H1 (cell line): ENCODE measurements around the gene STX5. TPM values are rescaled to one million over a fixed set of nuclear protein-coding genes. Genes with fewer than 3 reads are reported as not detected.

ENCODE experiments used
- CTCF ChIA-PET: fragments of 300-600 bp; sonication (Branson Sonifier 250); formaldehyde crosslinking; loops from one replicate; lab custom pipeline; 2021; ENCODE audit not compliant: partially characterized antibody; lab: Charles Lee
- POLR2A ChIA-PET: fragments of 300-600 bp; sonication (Branson Sonifier 250); formaldehyde crosslinking; loops from one replicate; lab custom pipeline; 2021; ENCODE audit warnings: inconsistent platforms; ENCODE audit not compliant: partially characterized antibody; lab: Charles Lee
- DNase-seq, 2 experiments: peaks; one replicate each; pipeline versions ENCODE4 v3.0.0 to v3.0.0-alpha.2; 2010 to 2022; ENCODE audit warnings: low spot score in 2 of 2, low read depth in 1 of 2, mixed read lengths in 1 of 2
- FAIRE-seq: peaks from 2 replicates; lab custom pipeline; 2011; peaks lifted over from hg19 to GRCh38; lab: Jason Lieb, UNC
- H2AFZ ChIP-seq: 2 replicates; pipeline ENCODE4 v1.8.1; 2012; ENCODE audit warnings: low read length, inconsistent platforms
- H2AK5ac ChIP-seq: 2 replicates; pipeline ENCODE4 v1.6.1; 2013; ENCODE audit warnings: low read depth, low read length
- H2BK120ac ChIP-seq: replicated peaks from 2 replicates; pipeline ENCODE3; 2013; ENCODE audit warnings: low read depth, low read length, inconsistent platforms
- H2BK12ac ChIP-seq: 2 replicates; pipeline ENCODE4 v1.6.1; 2013; ENCODE audit warnings: low read depth, low read length
- H2BK15ac ChIP-seq: 2 replicates; pipeline ENCODE4 v1.6.1; 2013; ENCODE audit warnings: low read length
- H2BK20ac ChIP-seq: 2 replicates; pipeline ENCODE4 v1.6.1; 2013; ENCODE audit warnings: low read length
- H2BK5ac ChIP-seq: 2 replicates; pipeline ENCODE4 v1.6.1; 2013; ENCODE audit warnings: low read depth, low read length
- H3K14ac ChIP-seq: 2 replicates; pipeline ENCODE4 v1.6.1; 2013; ENCODE audit warnings: inconsistent platforms; ENCODE audit not compliant: insufficient read length
- H3K18ac ChIP-seq: 2 replicates; pipeline ENCODE4 v1.6.1; 2013; ENCODE audit warnings: low read length; ENCODE audit errors: extremely low read depth
- H3K23ac ChIP-seq: 2 replicates; pipeline ENCODE4 v1.6.1; 2013; ENCODE audit warnings: inconsistent platforms; ENCODE audit not compliant: insufficient read length
- H3K23me2 ChIP-seq: 2 replicates; pipeline ENCODE4 v1.6.1; 2013; ENCODE audit warnings: low read depth, low read length
- H3K27ac ChIP-seq: 2 replicates; pipeline ENCODE4 v1.6.1; 2011; ENCODE audit warnings: low read depth, low read length, inconsistent platforms
- H3K27me3 ChIP-seq, 4 experiments: replicated peaks in 1 of 4; 1 replicate in 1 of 4; 2 replicates in 3 of 4; pipeline versions ENCODE4 v1.6.1 to v1.8.1; 2011 to 2013; ENCODE audit warnings: low read length in 3 of 4, mild to moderate bottlenecking in 3 of 4, inconsistent platforms in 2 of 4, mixed read lengths in 2 of 4, moderate library complexity in 1 of 4; ENCODE audit not compliant: control insufficient read depth in 3 of 4, insufficient read depth in 3 of 4; ENCODE audit errors: extremely low read depth in 1 of 4
- H3K36me3 ChIP-seq, 4 experiments: 2 replicates each; pipeline versions ENCODE4 v1.6.1 to v1.8.1; 2011 to 2013; ENCODE audit warnings: mild to moderate bottlenecking in 4 of 4, low read length in 3 of 4, moderate library complexity in 2 of 4, control low read depth in 1 of 4, inconsistent platforms in 1 of 4; ENCODE audit not compliant: insufficient read depth in 4 of 4, control insufficient read depth in 2 of 4
- H3K4ac ChIP-seq: replicated peaks from 2 replicates; pipeline ENCODE3; 2013; ENCODE audit warnings: low read length, low read depth, mixed read lengths, inconsistent platforms; ENCODE audit not compliant: insufficient read length
- H3K4me1 ChIP-seq, 4 experiments: replicated peaks in 1 of 4; 1 replicate in 1 of 4; 2 replicates in 3 of 4; pipeline versions ENCODE4 v1.6.1 to v1.8.1; 2011 to 2013; ENCODE audit warnings: low read length in 3 of 4, inconsistent platforms in 2 of 4, mixed read lengths in 1 of 4; ENCODE audit not compliant: insufficient read depth in 4 of 4, control insufficient read depth in 3 of 4
- H3K4me2 ChIP-seq, 2 experiments: 2 replicates each; pipeline versions ENCODE4 v1.6.1 to v1.8.1; 2011 to 2013; ENCODE audit warnings: low read depth in 2 of 2, low read length in 2 of 2, control low read depth in 1 of 2, inconsistent platforms in 1 of 2, mild to moderate bottlenecking in 1 of 2; ENCODE audit not compliant: insufficient read depth in 1 of 2
- H3K4me3 ChIP-seq, 4 experiments: fragments of 200-600, 300-600 bp in 1 of 4; sonication (generic), shearing (Covaris generic), sonication (Bioruptor Twin) in 1 of 4; 2 replicates each; pipeline versions ENCODE4 v1.5.1 to v1.8.1; 2011 to 2016; ENCODE audit warnings: low read length in 4 of 4, low read depth in 3 of 4, control low read depth in 2 of 4, inconsistent platforms in 2 of 4, mild to moderate bottlenecking in 2 of 4, mixed read lengths in 1 of 4, moderate library complexity in 1 of 4; ENCODE audit not compliant: insufficient read depth in 2 of 4; ENCODE audit errors: extremely low read depth in 1 of 4
- H3K56ac ChIP-seq: replicated peaks from 2 replicates; pipeline ENCODE3; 2013; ENCODE audit warnings: low read depth, mild to moderate bottlenecking, mixed read lengths, low read length, inconsistent platforms; ENCODE audit not compliant: insufficient read length
- H3K79me1 ChIP-seq: 2 replicates; pipeline ENCODE4 v1.6.1; 2013; ENCODE audit warnings: low read depth, low read length, control low read depth
- H3K79me2 ChIP-seq, 2 experiments: 2 replicates each; pipeline versions ENCODE4 v1.6.1 to v1.8.1; 2012 to 2013; ENCODE audit warnings: low read length in 2 of 2, mild to moderate bottlenecking in 2 of 2, inconsistent platforms in 1 of 2; ENCODE audit not compliant: insufficient read depth in 2 of 2, control insufficient read depth in 1 of 2
- H3K9ac ChIP-seq, 4 experiments: replicated peaks in 1 of 4; 1 replicate in 1 of 4; 2 replicates in 3 of 4; pipeline versions ENCODE4 v1.6.1 to v1.8.1; 2011 to 2013; ENCODE audit warnings: low read depth in 3 of 4, low read length in 3 of 4, control low read depth in 2 of 4, mild to moderate bottlenecking in 2 of 4, moderate library complexity in 2 of 4, inconsistent platforms in 1 of 4; ENCODE audit errors: extremely low read depth in 1 of 4
- H3K9me3 ChIP-seq, 2 experiments: 2 replicates each; pipeline versions ENCODE4 v1.6.1 to v1.8.1; 2012 to 2013; ENCODE audit warnings: mild to moderate bottlenecking in 2 of 2, moderate library complexity in 2 of 2, control low read depth in 1 of 2, inconsistent platforms in 1 of 2, low read depth in 1 of 2, low read length in 1 of 2, mixed read lengths in 1 of 2; ENCODE audit not compliant: insufficient read depth in 2 of 2
- H4K20me1 ChIP-seq, 2 experiments: replicated peaks in 1 of 2; 2 replicates each; pipeline versions ENCODE3 to v1.8.1; 2011 to 2013; ENCODE audit warnings: inconsistent platforms in 2 of 2, low read length in 2 of 2, mild to moderate bottlenecking in 1 of 2; ENCODE audit not compliant: insufficient read depth in 2 of 2, control insufficient read depth in 1 of 2
- H4K5ac ChIP-seq: 2 replicates; pipeline ENCODE4 v1.6.1; 2013; ENCODE audit warnings: low read length, low read depth, mixed read lengths, inconsistent platforms; ENCODE audit not compliant: insufficient read length
- H4K8ac ChIP-seq: 2 replicates; pipeline ENCODE4 v1.8.0; 2013; ENCODE audit warnings: mild to moderate bottlenecking, moderate library complexity, low read length, inconsistent platforms; ENCODE audit not compliant: insufficient read depth; ENCODE audit errors: extremely low read depth
- H4K91ac ChIP-seq: replicated peaks from 2 replicates; pipeline ENCODE3; 2013; ENCODE audit warnings: low read length, mixed read lengths, inconsistent platforms; ENCODE audit not compliant: insufficient read length
- ATF3 ChIP-seq: IDR thresholded peaks from 2 replicates; pipeline ENCODE4 v1.6.1; 2011; ENCODE audit warnings: low read depth, mild to moderate bottlenecking, low read length; ENCODE audit not compliant: insufficient read depth
- BACH1 ChIP-seq: IDR thresholded peaks from 2 replicates; pipeline ENCODE4 v1.6.1; 2012; ENCODE audit warnings: low read length, improper control_type of control experiment
- CEBPB ChIP-seq: IDR thresholded peaks from 2 replicates; pipeline ENCODE4 v1.6.1; 2012; ENCODE audit warnings: low read depth, low read length
- JUN ChIP-seq: IDR thresholded peaks from 2 replicates; pipeline ENCODE4 v1.6.1; 2011; ENCODE audit warnings: low read depth, mild to moderate bottlenecking, improper control_type of control experiment, low read length
- NRF1 ChIP-seq: IDR thresholded peaks from 2 replicates; pipeline ENCODE4 v1.6.1; 2011; ENCODE audit warnings: mild to moderate bottlenecking, low read depth, low read length, improper control_type of control experiment
- SAP30 ChIP-seq: fragments of 300-600 bp; sonication (generic); IDR thresholded peaks from 2 replicates; pipeline ENCODE4 v1.7.1; 2012; ENCODE audit warnings: low read length, moderate library complexity, mild to moderate bottlenecking, inconsistent platforms; ENCODE audit not compliant: insufficient read depth, insufficient replicate concordance
- SP1 ChIP-seq: IDR thresholded peaks from 2 replicates; pipeline ENCODE4 v1.6.1; 2011; ENCODE audit warnings: low read depth, low read length
- ZNF274 ChIP-seq: IDR thresholded peaks from 2 replicates; pipeline ENCODE4 v1.7.0; 2012; ENCODE audit warnings: low read length, borderline replicate concordance; ENCODE audit errors: extremely low read depth
- WGBS, 2 experiments: shearing (Covaris generic) in 1 of 2; methylation state at CpG; one replicate each; pipeline versions ENCODE4 v1.1.6 to v1.1.7; 2013 to 2015; ENCODE audit warnings: low lambda C conversion rate in 2 of 2, mixed read lengths in 2 of 2, inconsistent platforms in 1 of 2, low coverage in 1 of 2, missing lambda C conversion rate in 1 of 2; ENCODE audit not compliant: insufficient replicate concordance in 2 of 2, insufficient coverage in 1 of 2, insufficient read length in 1 of 2; ENCODE audit errors: extremely low coverage in 1 of 2, missing lambda C conversion rate in 1 of 2; 5-methylcytosine and 5-hydroxymethylcytosine counted together
- polyA plus RNA-seq, 7 experiments: library from polyadenylated mRNA; depleted of rRNA in 3 of 7; stranded (reverse) in 5 of 7; unstranded in 2 of 7; fragments of >200 nt in 5 of 7; fragments of 200-250 nt in 2 of 7; gene quantifications; 1 replicate in 5 of 7; 2 replicates in 1 of 7; 4 replicates in 1 of 7; pipeline versions ENCODE4 v1.2.1 to v1.2.3, GENCODE V29; 2011 to 2013; ENCODE audit warnings: missing spikeins in 2 of 7, mixed read lengths in 2 of 7
- total RNA-seq: library from RNA; stranded (reverse); fragmentation: NEBNext Ultra II Directional; extraction: Animal tissue kit (Norgen Biotek cat#: 25700); gene quantifications from 2 replicates; pipeline ENCODE4 v1.2.1, GENCODE V29; 2021

STX5 gene
- total and polyA plus RNA-seq, 2 of the 8 experiments (the other 6 are each of a cell fraction or from before 2014, with no cell fraction given), result 24.2 to 28.5 TPM

- no peak overlapping the region for H2BK120ac ChIP-seq
- no peak overlapping the region for H2BK20ac ChIP-seq
- no peak overlapping the region for H3K14ac ChIP-seq
- DNase-seq, result no peak
- H3K79me1 ChIP-seq, result no peaks in the 10 kb centered on the region; the same call in 1 of the 2 replicates
- peaks cover 30 to 60% (median 52%) of the 10 kb centered on the region in 4 experiments for H3K36me3 ChIP-seq
- H3K23ac ChIP-seq, result no peak overlapping the region
- FAIRE-seq, result no peak
- peaks cover 0 to 3% (median 1%) of the 10 kb centered on the region in 4 experiments; a peak in 3 of 7 replicates for H3K4me1 ChIP-seq
- no peak overlapping the region for H3K4me3 ChIP-seq
- no peak overlapping the region for H3K4ac ChIP-seq
- POLR2A ChIA-PET, result interaction anchor here (0.7 to 15.9 kb wide), 18 partner anchors 7 to 655 kb away, joined by 3 to 251 read pairs (median 4); partner anchors contain the start of genes C11orf98, CSKMT, LBHD1 and NXF1
- no peak overlapping the region for H3K27ac ChIP-seq
- peaks cover 0 to 3% of the 10 kb centered on the region in 2 experiments for H4K20me1 ChIP-seq
- H4K5ac ChIP-seq, result no peak overlapping the region
- no peak overlapping the region for H3K9ac ChIP-seq
- CTCF ChIA-PET, result interaction anchor here (0.7 to 3.9 kb wide), 4 partner anchors 9 to 81 kb away, joined by 4 to 19 read pairs (median 4); partner anchors contain the start of gene TMEM179B
- no peaks in the 10 kb centered on the region for H3K27me3 ChIP-seq
- H3K56ac ChIP-seq, result no peak overlapping the region
- H3K9me3 ChIP-seq, result no peaks in the 10 kb centered on the region
- no peak overlapping the region for H2BK15ac ChIP-seq
- H2AFZ ChIP-seq, result no peak overlapping the region
- no peak overlapping the region for H3K4me2 ChIP-seq
- H4K91ac ChIP-seq, result no peak overlapping the region
- H2BK5ac ChIP-seq, result no peak overlapping the region
- H3K23me2 ChIP-seq, result no peaks in the 10 kb centered on the region
- no peak overlapping the region for H3K18ac ChIP-seq
- no peak overlapping the region for H4K8ac ChIP-seq
- no peak overlapping the region for H2AK5ac ChIP-seq
- no peak for TF ChIP-seq NRF1
- TF ChIP-seq ZNF274, result no peak
- TF ChIP-seq SP1, result no peak
- no peak for TF ChIP-seq SAP30
- no peak for TF ChIP-seq JUN
- no peak for TF ChIP-seq CEBPB
- no peak for TF ChIP-seq BACH1
- no peak for TF ChIP-seq ATF3
- peaks cover 0 to 5% of the 10 kb centered on the region in 2 experiments; a peak in 1 of 4 replicates for H3K79me2 ChIP-seq
- WGBS, 2 experiments, result 89% methylated on average over 7 of the region's 7 CpGs; no CpG with 5 or more reads in 1 of the 2 experiments
- H2BK12ac ChIP-seq, result no peak overlapping the region
These were observed 35.6 kb downstream of the STX5 start for GRCh38 chr11:62796281-62796680.
